Measurements from ENCODE around the gene PDE9A. TPM values are rescaled to one million over a fixed set of nuclear protein-coding genes. Genes with fewer than 3 reads are reported as not detected.

Gene PDE9A
- total and polyA plus RNA-seq, 2 of the 4 experiments (the other 2 are of a cell fraction): 0.89 to 0.90 TPM

DNA sequence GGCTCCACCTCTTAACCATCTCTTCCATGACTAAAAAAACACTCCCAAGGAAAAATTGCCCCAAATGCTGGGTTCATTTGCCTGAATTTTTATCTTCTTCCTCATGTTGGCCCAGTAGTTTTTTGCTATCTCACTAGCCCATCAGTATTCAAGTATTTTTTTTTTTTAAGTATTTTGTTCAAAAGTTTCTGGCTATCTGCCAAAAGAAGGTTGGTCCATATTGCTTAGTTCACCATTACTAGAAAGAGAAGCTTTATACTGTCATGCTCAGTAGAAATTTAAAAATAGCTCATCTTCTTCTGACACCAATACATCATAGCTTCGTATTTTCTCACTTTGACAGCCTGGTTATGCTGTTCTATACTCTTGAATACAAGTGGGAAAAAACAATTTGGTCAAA, 41.0 kb upstream of the PDE9A start:
- no peak overlapping the region for H3K4ac ChIP-seq (ENCODE audit: low read depth, low read length)
- no peak overlapping the region for H2AFZ ChIP-seq (replicated peaks; ENCODE audit: low read length, poor library complexity)
- no peak overlapping the region for H2BK120ac ChIP-seq (ENCODE audit: low read depth, low read length)
- H3K14ac ChIP-seq (replicated peaks; ENCODE audit: low read depth, low read length): no peak overlapping the region
- no peak overlapping the region for H3K9ac ChIP-seq (ENCODE audit: low read depth, low read length)
- H3K4me3 ChIP-seq (ENCODE audit: insufficient read depth, low read depth, low read length): no peak overlapping the region
- no TSS peak for BruUV-seq (replicated peaks)
- no peak overlapping the region for H2BK20ac ChIP-seq (ENCODE audit: low read depth, low read length)
- H4K91ac ChIP-seq (ENCODE audit: insufficient read depth, low read depth, low read length): no peak overlapping the region
- TF ChIP-seq RFX5 (IDR thresholded peaks at IDR 0.05; ENCODE audit: low read depth, low read length) (no peak), ELK1 (IDR thresholded peaks at IDR 0.05; ENCODE audit: borderline replicate concordance, low read depth, low read length) (no peak), RAD21 (IDR thresholded peaks at IDR 0.05; ENCODE audit: low read length) (no peak), POLR2A (IDR thresholded peaks at IDR 0.05; ENCODE audit: low read depth, low read length) (no peak), CEBPB (IDR thresholded peaks at IDR 0.05; ENCODE audit: low read depth, low read length) (no peak)
- DNase-seq: no peak
- no peak overlapping the region for H2BK15ac ChIP-seq (ENCODE audit: low read depth, low read length)
- H3K9me3 ChIP-seq (ENCODE audit: control insufficient read depth, insufficient read depth, low read length): peaks cover 3% of the 10 kb centered on the region; the same call in 1 of the 2 replicates
- dilution Hi-C loops (cut with HindIII; ENCODE audit: low sequenced_read_pairs, unreplicated experiment) (no loop called here), in situ Hi-C loops (cut with MboI; ENCODE audit: low sequenced_read_pairs) (no loop called here), intact Hi-C loops (cut with micrococcal nuclease) (no loop called here)
- no peaks in the 10 kb centered on the region for H3K4me1 ChIP-seq (ENCODE audit: control insufficient read depth, insufficient read depth, low read length)
- no peaks in the 10 kb centered on the region for H3K79me1 ChIP-seq (ENCODE audit: low read depth in 1 of 2, low read length in 2 of 2)
- H3K27ac ChIP-seq (ENCODE audit: insufficient read depth, low read length): no peak overlapping the region
- no peaks in the 10 kb centered on the region for H3K9me1 ChIP-seq (ENCODE audit: insufficient read depth, low read length)
- H4K20me1 ChIP-seq (ENCODE audit: insufficient read depth, low read length): no peaks in the 10 kb centered on the region
- H2AK5ac ChIP-seq (ENCODE audit: low read depth, low read length): no peak overlapping the region
- no peak for ATAC-seq (ENCODE audit: low read depth)
- H3K23ac ChIP-seq (ENCODE audit: low read depth, low read length): no peak overlapping the region
- ChIA-PET CTCF (no interaction called here), POLR2A (ENCODE audit: unreplicated experiment) (interaction anchor here (0.6 kb wide), 1 partner anchor 716 kb away, joined by 6 read pairs; no protein-coding TSS in a partner anchor)
- H3K4me2 ChIP-seq (ENCODE audit: low read depth, low read length): no peak overlapping the region
- no peak overlapping the region for H2BK5ac ChIP-seq (ENCODE audit: low read depth, low read length, poor library complexity, severe bottlenecking)
- H4K8ac ChIP-seq (ENCODE audit: low read depth in 2 of 2, low read length in 2 of 2): no peak overlapping the region
- peaks cover 10% of the 10 kb centered on the region; the same call in 1 of the 2 replicates for H3K27me3 ChIP-seq (ENCODE audit: control insufficient read depth, insufficient read depth, low read length)
- no peak overlapping the region for H4K5ac ChIP-seq (ENCODE audit: low read depth, low read length)
- WGBS, 2 experiments (ENCODE audit: extremely low coverage in 2 of 2, insufficient read length in 1 of 2): no CpG with 5 or more reads among the region's 1 CpG
- no peak overlapping the region for H3K56ac ChIP-seq (ENCODE audit: extremely low read depth, insufficient read depth, low read length)
- no peak overlapping the region for H2AK9ac ChIP-seq (replicated peaks; ENCODE audit: low read depth, low read length, poor library complexity)
- H3K18ac ChIP-seq (ENCODE audit: low read depth, low read length): no peak overlapping the region
- no peaks in the 10 kb centered on the region for H3K36me3 ChIP-seq (ENCODE audit: control insufficient read depth, insufficient read depth, low read length)
